GM21526 (cell line): ENCODE results near the gene GALNT9.
"Not testable (repeated sequence)": the region's sequence is repeated elsewhere in the genome, so short reads cannot be mapped to it uniquely, and the experiment has no call there.

Experiments used
- ATAC-seq: cut with Tn5 transposase; IDR thresholded peaks from one replicate; pipeline ENCODE4 v1.9.1; 2021; ENCODE audit warnings: moderate library complexity; ENCODE audit not compliant: unreplicated experiment, low FRiP score

GALNT9 gene

DNA sequence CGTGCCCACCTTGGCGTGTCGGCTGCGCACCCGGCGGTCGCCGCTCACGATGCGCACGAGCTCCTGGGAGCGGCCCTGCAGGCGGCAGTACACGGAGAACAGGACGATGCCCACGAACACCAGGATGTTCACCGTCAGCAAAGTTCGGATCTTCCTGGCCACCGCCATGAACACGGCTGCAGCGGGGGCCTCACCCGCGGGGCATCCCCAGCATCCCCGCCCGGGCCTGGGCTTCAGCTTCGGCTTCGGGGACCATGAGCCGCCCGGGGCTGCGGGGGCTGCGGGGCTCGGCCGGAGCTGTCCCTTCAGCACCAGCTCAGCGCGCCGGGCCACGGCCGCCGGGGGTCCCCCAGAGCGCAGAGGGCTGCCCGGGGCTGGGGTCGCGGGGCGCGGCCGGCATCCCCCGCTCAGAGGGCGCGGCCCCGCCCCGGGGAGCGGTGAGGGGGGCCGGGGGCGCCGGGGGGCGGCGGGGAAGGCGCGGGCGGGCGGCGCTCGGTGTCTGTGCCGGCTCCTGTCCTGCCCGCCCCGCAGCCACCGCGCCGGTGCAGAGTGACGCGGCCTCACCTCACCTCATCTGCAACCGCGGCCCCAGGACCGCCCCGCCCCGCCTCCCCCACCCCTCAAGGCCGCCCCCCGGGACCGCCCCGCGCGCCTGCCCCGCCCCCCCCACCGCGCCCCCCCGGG, at the start of gene GALNT9:
GALNT9 (minus strand) TSS at position 554 of the 684 bp plus-strand sequence; CDS start at position 168, 386 bp downstream.
- ATAC-seq: no peak

- ATAC-seq: not testable (repeated sequence)
Measured at GRCh38 chr12:132379057-132379456, 49.7 kb upstream of the GALNT9 start.

- ATAC-seq: no peak
Measured at GRCh38 chr12:132377147-132377546, 47.8 kb upstream of the GALNT9 start.

GRCh38 chr12:132376464-132376830, 47.1 kb upstream of the GALNT9 start:
- no peak for ATAC-seq

GRCh38 chr12:132375747-132376463, 46.5 kb upstream of the GALNT9 start:
- no peak for ATAC-seq

DNA sequence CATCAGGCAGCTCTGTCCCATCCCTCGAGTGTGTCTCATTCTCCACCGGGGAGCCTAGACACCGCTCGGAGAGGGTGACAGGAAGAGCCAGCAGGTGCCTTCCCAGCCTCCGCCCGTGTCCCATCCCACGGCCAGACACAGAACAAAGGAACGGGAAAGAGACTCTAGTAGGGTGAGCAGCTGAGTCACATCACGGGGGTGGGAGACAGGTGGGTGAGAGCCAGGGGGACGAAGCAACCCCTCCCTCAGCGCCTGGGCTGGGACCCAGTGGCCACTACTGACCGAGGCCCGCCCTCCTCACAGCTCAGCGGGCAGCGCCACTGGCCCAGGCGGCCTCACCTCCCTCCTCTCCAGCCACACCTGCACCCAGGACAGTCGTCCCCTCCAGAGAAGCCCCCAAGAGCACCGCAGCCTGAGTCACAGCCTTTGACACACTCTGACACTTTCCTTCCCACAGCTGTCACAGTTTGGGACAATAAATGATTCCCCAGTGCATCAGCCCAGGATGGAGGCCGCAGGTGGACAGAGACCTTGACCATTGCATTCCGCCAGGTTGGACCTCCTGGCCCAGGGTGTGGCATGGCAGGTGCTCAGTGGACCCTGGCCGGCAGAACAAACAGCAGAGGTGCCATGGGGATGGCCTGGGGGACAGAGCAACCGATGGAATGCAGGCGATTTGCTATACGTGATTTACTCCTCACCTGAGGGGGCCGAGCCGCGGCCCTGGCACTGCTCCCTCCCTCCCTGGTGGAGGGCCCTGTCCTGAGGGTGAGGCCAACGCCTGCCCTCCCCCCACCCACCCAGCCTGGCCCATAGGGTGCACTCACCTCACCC, 45.4 kb upstream of the GALNT9 start:
- ATAC-seq: no peak

DNA sequence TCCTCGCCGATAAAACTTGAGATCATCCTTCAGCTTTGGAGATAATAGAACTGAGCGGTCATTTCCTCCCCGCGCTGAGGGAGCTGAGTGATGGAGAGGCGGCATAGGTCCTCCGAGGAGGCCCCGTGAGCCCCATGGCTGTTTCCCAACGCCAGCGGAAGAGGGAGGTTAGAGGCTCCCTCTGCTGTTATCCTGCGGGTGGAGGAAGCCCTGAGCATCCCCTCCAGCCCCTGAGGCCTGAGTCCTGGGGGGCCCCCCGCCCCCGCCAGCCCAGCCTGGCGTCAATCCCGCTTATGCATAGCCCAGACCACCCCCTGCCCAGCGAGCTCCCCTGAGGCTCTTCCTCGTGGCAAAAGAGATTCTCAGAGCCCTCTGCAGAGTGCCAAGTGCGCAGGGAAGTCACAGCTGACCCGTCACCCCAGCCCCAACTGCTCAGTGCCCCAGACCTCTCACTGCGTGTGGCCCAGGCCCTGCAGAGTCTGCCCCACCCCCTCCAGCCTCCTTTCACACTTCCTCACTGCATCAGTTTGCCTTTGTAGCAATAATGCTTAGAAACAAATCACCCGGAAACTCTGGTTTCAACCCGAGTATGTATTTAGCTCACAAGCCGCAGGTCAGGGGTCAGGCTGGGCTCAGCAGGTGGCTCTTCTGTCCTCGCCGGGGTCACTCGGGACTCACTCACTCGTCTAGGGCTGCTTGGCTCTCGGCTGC, 44.7 kb upstream of the GALNT9 start:
- ATAC-seq: no peak

- ATAC-seq: no peak
Measured at GRCh38 chr12:132367852-132368251, 38.5 kb upstream of the GALNT9 start.

DNA sequence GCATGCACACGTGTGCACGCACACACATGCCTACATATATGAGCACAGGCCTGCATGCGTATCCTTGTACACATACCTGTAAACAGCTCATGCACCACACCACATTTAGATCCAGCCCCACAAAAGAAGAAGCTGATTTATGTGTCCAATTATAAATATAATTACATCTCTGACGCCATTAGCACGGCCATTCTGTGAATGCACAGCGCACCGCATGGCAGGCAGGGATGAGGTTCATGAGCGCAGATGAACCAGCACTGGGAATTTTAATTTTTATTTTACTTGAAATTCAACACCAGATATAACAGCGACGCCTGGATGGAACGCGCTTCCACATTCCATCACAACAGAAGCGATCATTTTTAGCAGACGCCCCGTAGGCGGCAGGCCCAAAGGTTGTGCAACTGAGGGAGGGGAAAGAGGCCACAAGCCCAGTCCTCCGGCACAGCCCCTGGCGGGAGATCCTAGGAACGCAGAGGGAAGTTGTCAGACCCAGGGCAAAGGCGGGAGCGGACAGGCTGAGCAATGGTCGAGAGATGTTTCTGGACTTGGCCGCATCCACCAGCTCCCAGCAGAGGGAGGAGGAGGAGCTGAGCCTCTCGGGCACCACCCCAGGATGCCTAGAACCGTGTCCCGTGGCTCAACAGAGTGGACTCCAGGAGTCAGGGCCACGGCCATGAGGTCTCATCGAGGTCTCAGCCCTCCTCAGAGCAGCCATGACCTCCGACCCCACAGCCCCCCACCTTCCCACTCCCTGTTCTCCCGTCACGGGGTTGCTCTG, 37.9 kb upstream of the GALNT9 start:
- ATAC-seq: no peak

DNA sequence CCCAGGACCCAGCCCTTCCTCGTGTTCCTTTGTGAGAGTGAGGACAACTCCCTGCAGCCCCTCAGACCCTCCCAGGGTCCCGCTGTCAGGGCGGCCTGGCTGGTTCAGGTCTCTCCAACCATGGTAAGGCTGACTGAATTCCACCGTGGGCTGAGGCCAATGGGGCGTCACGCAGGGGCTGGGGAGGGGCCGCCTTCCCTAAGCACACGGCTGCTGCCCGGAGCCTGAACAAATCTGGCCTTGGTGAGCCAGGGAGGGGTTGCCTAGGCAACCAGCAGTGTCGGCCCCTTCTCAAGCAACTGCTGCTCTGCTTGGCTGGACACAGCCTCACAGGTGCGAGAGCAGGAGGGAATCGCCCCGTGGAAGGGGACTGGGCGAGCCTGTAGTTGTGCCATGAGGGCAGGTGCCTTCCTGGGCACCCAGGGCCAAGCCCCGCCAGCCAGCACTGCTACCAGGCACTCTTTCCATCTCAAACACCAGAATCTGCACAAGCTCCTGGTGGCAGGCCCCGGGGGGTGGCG, 37.0 kb upstream of the GALNT9 start:
- ATAC-seq: no peak

GRCh38 chr12:132365226-132365625, 35.8 kb upstream of the GALNT9 start:
- ATAC-seq: no peak

GRCh38 chr12:132364348-132364902, 35.0 kb upstream of the GALNT9 start:
- no peak for ATAC-seq

DNA sequence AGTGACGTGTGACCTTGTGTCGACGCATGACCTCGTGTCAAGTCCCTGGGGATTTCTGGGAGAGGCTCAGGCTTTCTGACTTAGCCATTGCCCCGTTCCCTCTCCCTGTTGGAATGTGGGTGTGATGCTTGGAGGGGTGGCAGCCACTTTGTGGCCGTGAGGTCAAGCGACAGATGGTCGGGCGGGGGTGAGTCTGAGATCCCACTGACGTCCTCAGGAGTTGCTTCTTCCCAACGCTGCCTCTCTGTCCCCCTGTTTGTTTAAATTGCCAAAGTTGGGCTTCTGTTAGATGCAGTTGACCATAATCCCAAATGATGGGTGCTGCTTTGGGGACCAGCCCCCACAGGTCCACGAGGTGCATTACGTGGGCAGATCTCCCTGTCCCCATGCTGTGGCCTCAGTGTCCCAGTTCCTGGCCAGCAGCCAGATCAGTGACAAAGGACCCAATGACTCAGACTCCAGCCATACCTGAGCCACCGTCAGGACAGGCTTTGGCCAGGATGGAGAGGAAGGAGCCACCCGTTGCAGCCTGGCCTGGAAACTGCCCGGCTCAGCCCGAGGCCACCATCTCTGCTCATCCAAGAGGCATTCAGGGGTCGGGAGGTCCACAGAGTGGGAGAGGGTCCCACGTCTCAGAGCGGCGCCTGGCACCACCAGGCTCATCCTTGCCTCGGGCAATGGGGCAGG, 34.4 kb upstream of the GALNT9 start:
- ATAC-seq: no peak

DNA sequence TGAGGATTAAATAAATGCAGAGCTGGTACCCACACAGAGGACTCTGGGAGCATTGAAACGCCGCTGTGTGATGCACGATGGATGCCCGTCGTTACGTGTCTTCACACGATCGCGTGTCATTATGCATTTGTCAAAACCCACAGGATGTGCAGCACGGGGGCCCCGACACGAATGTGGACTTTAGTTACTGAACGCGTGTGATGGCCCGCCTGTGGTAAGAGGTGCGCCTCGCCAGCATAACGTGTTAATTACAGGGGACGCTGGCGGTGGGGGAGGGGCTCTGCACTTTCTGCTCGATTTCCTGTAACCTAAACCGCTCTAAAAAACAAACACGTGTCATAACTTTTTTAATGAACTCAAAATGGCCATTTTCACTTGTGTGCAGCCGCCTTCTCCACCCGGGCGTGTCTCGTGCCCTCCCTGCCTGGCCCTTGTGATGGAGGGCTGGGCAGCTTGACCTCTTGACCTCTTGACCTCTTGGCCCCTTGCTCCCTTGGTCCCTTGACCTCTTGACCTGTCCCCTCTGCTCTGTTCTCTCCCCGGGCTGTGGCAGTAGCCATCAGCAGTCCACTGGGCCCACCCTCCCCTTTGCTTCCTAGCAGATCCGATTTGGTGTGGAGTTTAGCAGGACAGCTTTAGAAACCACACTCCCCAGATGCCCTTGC, 33.7 kb upstream of the GALNT9 start:
- no peak for ATAC-seq

GRCh38 chr12:132360906-132361777, 31.8 kb upstream of the GALNT9 start:
- no peak for ATAC-seq

- ATAC-seq: no peak
Measured at GRCh38 chr12:132360410-132360809, 31.0 kb upstream of the GALNT9 start.

GRCh38 chr12:132359971-132360370, 30.6 kb upstream of the GALNT9 start:
- no peak for ATAC-seq
